HCT116 (cell line): Measurements from ENCODE around the gene SLC26A9. TPM values are rescaled to one million over a fixed set of nuclear protein-coding genes. Genes with fewer than 3 reads are reported as not detected.

Source experiments
- ATAC-seq: fragments of 200-7000 bp; cut with Tn5 transposase; 2 replicates; pipeline ENCODE4 v1.9.1; 2020; ENCODE audit warnings: mild to moderate bottlenecking, moderate library complexity
- BruUV-seq: library from RNA; stranded (reverse); fragments of 400-500 nt; replicated peaks from 2 replicates; lab custom pipeline; 2021; lab: Mats Ljungman, UMichigan
- CTCF ChIA-PET: fragments of 300-600 bp; sonication (Branson Sonifier 250); formaldehyde crosslinking; loops from one replicate; lab custom pipeline; 2021; ENCODE audit warnings: antibody characterized with exemption; lab: Charles Lee
- POLR2A ChIA-PET: fragments of 300-600, 350-600 bp; sonication (Branson Sonifier 250); formaldehyde crosslinking; loops from one replicate; lab custom pipeline; 2021; ENCODE audit warnings: antibody characterized with exemption; lab: Charles Lee
- RAD21 ChIA-PET, 2 experiments: fragments of 300-600 bp; sonication (Branson Sonifier 250); formaldehyde crosslinking; loops; one replicate each; lab custom pipeline; 2023; ENCODE audit warnings: low total read pairs in 2 of 2; ENCODE audit not compliant: uncharacterized antibody in 2 of 2, unreplicated experiment in 2 of 2, low non-redundant PET in 1 of 2; lab: Charles Lee
- DNase-seq: peaks from one replicate; pipeline ENCODE4 v3.0.0-alpha.2; 2010; ENCODE audit warnings: low read depth, low spot score
- H2AFZ ChIP-seq: fragments of 200-600 bp; shearing (Covaris generic), sonication (generic); 2 replicates; pipeline ENCODE4 v1.6.1; 2017; ENCODE audit warnings: low read depth, mixed run types, mixed read lengths, antibody characterized with exemption, low read length; ENCODE audit not compliant: poor library complexity, severe bottlenecking
- H3K27ac ChIP-seq: 2 replicates; pipeline ENCODE4 v1.5.1; 2012; ENCODE audit warnings: low read depth, low read length
- H3K27me3 ChIP-seq: fragments of 200-600 bp; sonication (generic); 2 replicates; pipeline ENCODE4 v1.6.1; 2016; ENCODE audit warnings: mixed run types, low read length, mixed read lengths; ENCODE audit not compliant: insufficient read depth
- H3K36me3 ChIP-seq, 2 experiments: fragments of 200-500 bp in 1 of 2; fragments of 200-600 bp in 1 of 2; sonication (Bioruptor generic) in 1 of 2; sonication (generic) in 1 of 2; 2 replicates each; pipeline versions ENCODE4 v1.5.1 to v1.6.1; 2014 to 2016; ENCODE audit warnings: low read length in 2 of 2, inconsistent platforms in 1 of 2, mixed read lengths in 1 of 2, mixed run types in 1 of 2; ENCODE audit not compliant: insufficient read depth in 2 of 2, control insufficient read depth in 1 of 2
- H3K4me1 ChIP-seq, 2 experiments: fragments of 200-600 bp in 1 of 2; sonication (generic) in 1 of 2; 2 replicates each; pipeline versions ENCODE4 v1.5.1 to v1.6.1; 2012 to 2017; ENCODE audit warnings: low read length in 2 of 2, inconsistent platforms in 1 of 2, mild to moderate bottlenecking in 1 of 2, mixed read lengths in 1 of 2, mixed run types in 1 of 2, moderate library complexity in 1 of 2; ENCODE audit not compliant: insufficient read depth in 2 of 2, control insufficient read depth in 1 of 2
- H3K4me2 ChIP-seq: fragments of 200-600 bp; sonication (generic); 2 replicates; pipeline ENCODE4 v1.6.1; 2017; ENCODE audit warnings: mixed run types, low read length, mixed read lengths
- H3K4me3 ChIP-seq, 2 experiments: fragments of 200-600 bp in 1 of 2; sonication (generic) in 1 of 2; replicated peaks in 1 of 2; 2 replicates each; pipeline ENCODE4 v1.5.1; 2011 to 2016; ENCODE audit warnings: low read length in 2 of 2, control low read depth in 1 of 2, low read depth in 1 of 2, mild to moderate bottlenecking in 1 of 2, mixed read lengths in 1 of 2, mixed run types in 1 of 2
- H3K79me2 ChIP-seq: fragments of 200-600 bp; sonication (generic); 2 replicates; pipeline ENCODE4 v1.6.1; 2017; ENCODE audit warnings: mild to moderate bottlenecking, mixed run types, low read length, moderate library complexity, mixed read lengths; ENCODE audit not compliant: insufficient read depth
- H3K9ac ChIP-seq: fragments of 200-600 bp; sonication (generic); 2 replicates; pipeline ENCODE4 v1.6.1; 2016; ENCODE audit warnings: low read length, mixed read lengths
- H3K9me2 ChIP-seq: fragments of 200-600 bp; sonication (generic), shearing (Covaris generic); 2 replicates; pipeline ENCODE4 v1.6.1; 2017; ENCODE audit warnings: mixed run types, mild to moderate bottlenecking, moderate library complexity; ENCODE audit not compliant: insufficient read depth
- H3K9me3 ChIP-seq, 2 experiments: fragments of 200-500 bp in 1 of 2; fragments of 200-600 bp in 1 of 2; sonication (Bioruptor generic) in 1 of 2; sonication (generic) in 1 of 2; 2 replicates each; pipeline ENCODE4 v1.6.1; 2014 to 2017; ENCODE audit warnings: low read length in 2 of 2, mixed read lengths in 2 of 2, inconsistent platforms in 1 of 2, low read depth in 1 of 2, mild to moderate bottlenecking in 1 of 2, mixed run types in 1 of 2, moderate library complexity in 1 of 2; ENCODE audit not compliant: control insufficient read depth in 1 of 2, insufficient read depth in 1 of 2
- H4K20me1 ChIP-seq: fragments of 200-600 bp; sonication (generic), shearing (Covaris generic); 2 replicates; pipeline ENCODE4 v1.6.1; 2017; ENCODE audit warnings: mixed run types, mild to moderate bottlenecking, moderate library complexity; ENCODE audit not compliant: insufficient read depth
- CEBPB ChIP-seq: IDR thresholded peaks from 2 replicates; pipeline ENCODE4 v1.6.1; 2012; ENCODE audit warnings: low read depth
- CTCF ChIP-seq, 3 experiments: fragments of 200-600 bp in 1 of 3; sonication (generic) in 1 of 3; IDR thresholded peaks in 2 of 3; conservative IDR thresholded peaks in 1 of 3; 2 replicates each; pipeline ENCODE4 v1.5.1; 2012 to 2017; ENCODE audit warnings: low read depth in 2 of 3, low read length in 2 of 3, antibody characterized with exemption in 1 of 3, borderline replicate concordance in 1 of 3, control low read depth in 1 of 3, mild to moderate bottlenecking in 1 of 3, mixed read lengths in 1 of 3, mixed run types in 1 of 3, moderate library complexity in 1 of 3; ENCODE audit not compliant: insufficient read depth in 1 of 3
- JUND ChIP-seq: IDR thresholded peaks from 2 replicates; pipeline ENCODE4 v1.6.1; 2012
- SIN3A ChIP-seq: IDR thresholded peaks from 2 replicates; pipeline ENCODE4 v1.6.1; 2012; ENCODE audit warnings: low read depth
- SP1 ChIP-seq: IDR thresholded peaks from 2 replicates; pipeline ENCODE4 v1.6.1; 2012; ENCODE audit warnings: low read depth
- intact Hi-C: fragments of 100-400 bp; cut with micrococcal nuclease; formaldehyde crosslinking; loops from 2 replicates; pipeline ENCODE4 v1.10.0; 2022
- total RNA-seq: library from RNA; stranded (reverse); gene quantifications from one replicate; pipeline ENCODE4 v1.2.1, GENCODE V29; 2021; ENCODE audit not compliant: unreplicated experiment

Gene SLC26A9
- total RNA-seq, 1 experiment from 2014 or later, result not detected

- no TSS peak for BruUV-seq
- CTCF ChIA-PET, result interaction anchor here (2.0 kb wide), 1 partner anchor 12 kb away, joined by 9 read pairs; no protein-coding TSS in a partner anchor
- Histone ChIP-seq H3K79me2 (no peaks in the 10 kb centered on the region), H3K9ac (no peak overlapping the region), H2AFZ (no peak overlapping the region), H3K27me3 (peaks cover 7% of the 10 kb centered on the region; the same call in 1 of the 2 replicates), H3K9me2 (no peaks in the 10 kb centered on the region), H3K4me3 (no peak overlapping the region), H3K36me3 (no peaks in the 10 kb centered on the region), H3K4me1 (no peaks in the 10 kb centered on the region), H3K9me3 (no peaks in the 10 kb centered on the region), H3K4me2 (no peak overlapping the region), H3K27ac (no peak overlapping the region), H4K20me1 (no peaks in the 10 kb centered on the region)
- RAD21 ChIA-PET, result interaction anchor here in 1 of 2 experiments (0.6 kb wide), 1 partner anchor 308 kb away, joined by 4 read pairs; no protein-coding TSS in a partner anchor
- POLR2A ChIA-PET, result no interaction called here
- no peak for DNase-seq
- no peak for ATAC-seq
- TF ChIP-seq SIN3A (no peak), CTCF (IDR thresholded peaks at IDR 0.05 in 2 of 3, conservative IDR thresholded peaks at IDR 0.05 in 1 of 3; ENCODE audit: borderline replicate concordance in 1 of 3, insufficient read depth in 1 of 3, low read depth in 2 of 3, low read length in 2 of 3) (no peak), CEBPB (no peak), SP1 (no peak), JUND (no peak)
- intact Hi-C loops, result no loop called here
Measured at GRCh38 chr1:205965036-205965884, 22.0 kb upstream of the SLC26A9 start.
